ENCODE results near the gene PAQR5. TPM values are rescaled to one million over a fixed set of nuclear protein-coding genes. Genes with fewer than 3 reads are reported as not detected.

The PAQR5 gene
- total and polyA plus RNA-seq, 7 donors = 0.08 to 0.39 (median 0.17) TPM; not detected in 1

- Histone ChIP-seq H3K27ac (no peak overlapping the region), H3K27me3 (ENCODE audit: insufficient read depth in 3 of 3, low read length in 2 of 3) (no peaks in the 10 kb centered on the region), H3K36me3 (ENCODE audit: insufficient read depth in 1 of 2, low read depth in 1 of 2) (no peaks in the 10 kb centered on the region), H3K4me3 (no peak overlapping the region), H3K9me3 (no peaks in the 10 kb centered on the region), H3K4me1 (no peaks in the 10 kb centered on the region)
- intact Hi-C loops (cut with DNase I) = no loop called here
- ATAC-seq = no peak
- no peak for DNase-seq
- WGBS, 3 donors = 91 to 94% (median 92%) methylated on average over 3 of the region's 3 CpGs
- TF ChIP-seq, protein P1, sequence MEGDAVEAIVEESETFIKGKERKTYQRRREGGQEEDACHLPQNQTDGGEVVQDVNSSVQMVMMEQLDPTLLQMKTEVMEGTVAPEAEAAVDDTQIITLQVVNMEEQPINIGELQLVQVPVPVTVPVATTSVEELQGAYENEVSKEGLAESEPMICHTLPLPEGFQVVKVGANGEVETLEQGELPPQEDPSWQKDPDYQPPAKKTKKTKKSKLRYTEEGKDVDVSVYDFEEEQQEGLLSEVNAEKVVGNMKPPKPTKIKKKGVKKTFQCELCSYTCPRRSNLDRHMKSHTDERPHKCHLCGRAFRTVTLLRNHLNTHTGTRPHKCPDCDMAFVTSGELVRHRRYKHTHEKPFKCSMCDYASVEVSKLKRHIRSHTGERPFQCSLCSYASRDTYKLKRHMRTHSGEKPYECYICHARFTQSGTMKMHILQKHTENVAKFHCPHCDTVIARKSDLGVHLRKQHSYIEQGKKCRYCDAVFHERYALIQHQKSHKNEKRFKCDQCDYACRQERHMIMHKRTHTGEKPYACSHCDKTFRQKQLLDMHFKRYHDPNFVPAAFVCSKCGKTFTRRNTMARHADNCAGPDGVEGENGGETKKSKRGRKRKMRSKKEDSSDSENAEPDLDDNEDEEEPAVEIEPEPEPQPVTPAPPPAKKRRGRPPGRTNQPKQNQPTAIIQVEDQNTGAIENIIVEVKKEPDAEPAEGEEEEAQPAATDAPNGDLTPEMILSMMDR (IDR thresholded peaks at IDR 0.05) = no peak
Measured at GRCh38 chr15:69407719-69408400, 109.1 kb downstream of the PAQR5 start.

- DNase-seq = no peak
- Histone ChIP-seq H3K27me3 (ENCODE audit: insufficient read depth in 3 of 3, low read length in 2 of 3) (no peaks in the 10 kb centered on the region), H3K36me3 (ENCODE audit: insufficient read depth in 1 of 2, low read depth in 1 of 2) (no peaks in the 10 kb centered on the region), H3K4me3 (no peak overlapping the region), H3K27ac (no peak overlapping the region), H3K9me3 (no peaks in the 10 kb centered on the region), H3K4me1 (no peaks in the 10 kb centered on the region)
- TF ChIP-seq, protein P1 (IDR thresholded peaks at IDR 0.05) = no peak
- intact Hi-C loops (cut with DNase I) = no loop called here
- WGBS, 3 donors = 70 to 74% (median 73%) methylated on average over 3 of the region's 3 CpGs
- no peak for ATAC-seq
Measured at GRCh38 chr15:69408841-69409240, 110.1 kb downstream of the PAQR5 start.

DNA sequence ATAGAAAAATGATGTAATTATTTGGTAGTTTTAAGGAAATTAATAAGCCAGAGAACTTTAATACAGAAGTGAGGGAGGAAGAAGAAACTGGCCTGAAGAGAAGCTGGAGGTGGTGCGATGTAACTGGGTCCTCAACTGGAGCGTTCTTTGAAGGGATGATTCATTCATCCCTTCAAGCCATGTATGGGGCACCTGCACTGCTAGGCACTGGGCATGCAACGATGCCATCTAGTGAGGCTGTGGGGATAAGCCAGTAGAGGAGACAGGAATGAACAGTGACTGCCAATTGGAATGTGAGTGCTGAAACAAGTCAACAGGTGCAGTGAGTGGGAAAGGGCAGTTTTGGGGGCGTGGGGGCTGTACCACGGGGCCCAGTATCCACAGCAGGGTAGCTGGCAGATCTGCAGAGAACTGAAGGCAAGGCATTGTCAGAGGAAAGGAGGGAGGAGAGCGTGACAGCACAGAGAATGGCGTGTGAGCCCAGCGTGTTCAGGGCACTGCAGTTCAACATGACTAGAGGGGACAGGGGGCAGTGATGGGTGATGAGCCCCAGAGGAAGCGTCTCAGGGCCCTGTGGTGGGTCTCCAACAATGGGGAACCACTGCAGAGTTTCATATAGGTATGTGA is 111.6 kb downstream of the PAQR5 start:
- TF ChIP-seq, protein P1 (IDR thresholded peaks at IDR 0.05) = peak; percentile 24
- ATAC-seq (peak; percentile 35 to 79 (median 68)), DNase-seq (no peak)
- intact Hi-C loops (cut with DNase I) = no loop called here
- no peaks in the 10 kb centered on the region for H3K4me1 ChIP-seq
- H3K36me3 ChIP-seq (ENCODE audit: insufficient read depth in 1 of 2, low read depth in 1 of 2) = no peaks in the 10 kb centered on the region
- H3K27me3 ChIP-seq (ENCODE audit: insufficient read depth in 3 of 3, low read length in 2 of 3) = peaks cover 0 to 9% (median 0%) of the 10 kb centered on the region in 3 donors
- H3K27ac ChIP-seq = no peak overlapping the region
- 34 to 46% (median 37%) methylated on average over 9 of the region's 9 CpGs for whole genome bisulfite sequencing, 3 donors
- H3K9me3 ChIP-seq = no peaks in the 10 kb centered on the region
- no peak overlapping the region for H3K4me3 ChIP-seq

GRCh38 chr15:69412274-69412673 is 113.6 kb downstream of the PAQR5 start:
- no peak for ATAC-seq
- intact Hi-C loops (cut with DNase I) = no loop called here

More at GRCh38 chr15:69412274-69412673, 113.6 kb downstream of the PAQR5 start:
- H3K4me3 ChIP-seq = no peak overlapping the region
- H3K36me3 ChIP-seq (ENCODE audit: insufficient read depth in 1 of 2, low read depth in 1 of 2) = no peaks in the 10 kb centered on the region
- peaks cover 0 to 16% (median 0%) of the 10 kb centered on the region in 3 donors for H3K27me3 ChIP-seq (ENCODE audit: insufficient read depth in 3 of 3, low read length in 2 of 3)
- no peaks in the 10 kb centered on the region for H3K4me1 ChIP-seq
- no peak overlapping the region for H3K27ac ChIP-seq
- TF ChIP-seq, protein P1 (IDR thresholded peaks at IDR 0.05) = no peak
- H3K9me3 ChIP-seq = no peaks in the 10 kb centered on the region
- DNase-seq = no peak
